Measurements from ENCODE around the gene CHD1.

DNA sequence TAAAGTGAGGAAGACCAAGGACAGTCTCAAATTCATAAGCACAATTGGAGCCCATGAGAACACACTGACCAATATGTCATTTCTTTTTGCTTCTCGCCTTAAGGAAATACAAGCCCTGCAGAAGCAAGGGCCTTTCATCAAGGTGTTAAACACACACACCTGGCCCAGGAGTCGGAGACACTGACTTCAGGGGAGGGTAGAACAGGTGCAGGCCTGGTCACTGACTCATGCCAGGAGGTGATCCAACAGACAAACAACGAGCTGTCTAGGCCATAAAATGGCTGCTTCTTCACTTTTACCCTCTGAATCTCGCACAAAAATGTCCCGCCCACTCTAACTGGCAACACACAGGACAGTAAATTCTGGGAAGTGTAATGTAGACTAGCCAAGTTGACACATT, 92.6 kb downstream of the CHD1 start:
- no peak for TF ChIP-seq CTCF (IDR thresholded peaks at IDR 0.05)
- TF ChIP-seq POLR2A (IDR thresholded peaks at IDR 0.05): no peak

All from uterus (tissue), 2 donors.